Small intestine (tissue), 7 donors: ENCODE measurements around the gene MLX. TPM values are rescaled to one million over a fixed set of nuclear protein-coding genes. Genes with fewer than 3 reads are reported as not detected.

Experiments used
- DNase-seq, 2 donors: peaks; one replicate each; pipeline versions ENCODE4 v3.0.0 to v3.0.0-alpha.2; 2013
- FAIRE-seq: peaks from 2 replicates; lab custom pipeline; 2012; peaks lifted over from hg19 to GRCh38; lab: Jason Lieb, UNC
- H3K27ac ChIP-seq, 3 donors: one replicate each; pipeline ENCODE4 v1.5.1; 2013; ENCODE audit warnings: low read length in 2 of 3, mild to moderate bottlenecking in 2 of 3, control low read depth in 1 of 3, inconsistent platforms in 1 of 3, low read depth in 1 of 3, moderate library complexity in 1 of 3
- H3K27me3 ChIP-seq, 3 donors: one replicate each; pipeline ENCODE4 v1.6.1; 2013; ENCODE audit warnings: low read length in 3 of 3, inconsistent platforms in 1 of 3; ENCODE audit not compliant: control insufficient read depth in 3 of 3, insufficient read depth in 3 of 3
- H3K36me3 ChIP-seq, 3 donors: one replicate each; pipeline ENCODE4 v1.6.1; 2013; ENCODE audit warnings: low read length in 3 of 3, inconsistent platforms in 1 of 3, low read depth in 1 of 3, mild to moderate bottlenecking in 1 of 3, moderate library complexity in 1 of 3; ENCODE audit not compliant: control insufficient read depth in 3 of 3, insufficient read depth in 2 of 3
- H3K4me1 ChIP-seq, 3 donors: one replicate each; pipeline ENCODE4 v1.6.1; 2013; ENCODE audit warnings: low read length in 2 of 3, inconsistent platforms in 1 of 3, low read depth in 1 of 3, mild to moderate bottlenecking in 1 of 3, moderate library complexity in 1 of 3; ENCODE audit not compliant: control insufficient read depth in 3 of 3, insufficient read depth in 2 of 3
- H3K4me3 ChIP-seq, 3 donors: one replicate each; pipeline ENCODE4 v1.5.1; 2013; ENCODE audit warnings: low read length in 3 of 3, control low read depth in 1 of 3, inconsistent platforms in 1 of 3, low read depth in 1 of 3, mild to moderate bottlenecking in 1 of 3, moderate library complexity in 1 of 3
- H3K9me3 ChIP-seq, 2 donors: one replicate each; pipeline ENCODE4 v1.6.1; 2013; ENCODE audit warnings: low read depth in 1 of 2, low read length in 1 of 2; ENCODE audit not compliant: control insufficient read depth in 2 of 2, insufficient read depth in 1 of 2
- WGBS, 3 donors: extraction: QIAGEN DNeasy Blood & Tissue Kit; methylation state at CpG; one replicate each; pipeline ENCODE4 v1.1.7; 2013; 5-methylcytosine and 5-hydroxymethylcytosine counted together
- polyA plus RNA-seq, 4 donors: library from polyadenylated mRNA; stranded (reverse) in 3 of 4; unstranded in 1 of 4; fragments of 200-250 nt in 3 of 4; fragments of 120-200 nt in 1 of 4; gene quantifications; one replicate each; pipeline versions ENCODE4 v1.2.1 to v1.2.3, GENCODE V29; 2013
- donor health status: healthy with polysubstance abuse.
- donor health status: control.
- donor health status: control.
- donor health status: Bipolar disorder and iron deficiency.
- donor health status: healthy.

MLX gene
- polyA plus RNA-seq, 4 donors: 46.5 to 144 (median 89.4) TPM

- FAIRE-seq: no peak
- DNase-seq: no peak
- H3K9me3 ChIP-seq: no peaks in the 10 kb centered on the region
- 79 to 86% (median 84%) methylated on average over 3 of the region's 3 CpGs for WGBS, 3 donors
- no peak overlapping the region for H3K27ac ChIP-seq
- H3K27me3 ChIP-seq: no peaks in the 10 kb centered on the region
- H3K36me3 ChIP-seq: peaks cover 11 to 61% (median 38%) of the 10 kb centered on the region in 3 donors
- no peak overlapping the region for H3K4me3 ChIP-seq
- peaks cover 0 to 20% (median 0%) of the 10 kb centered on the region in 3 donors for H3K4me1 ChIP-seq
These were observed 7.6 kb downstream of the MLX start for GRCh38 chr17:42574463-42574862.

- FAIRE-seq (no peak), DNase-seq (no peak)
- Histone ChIP-seq H3K4me3 (peak overlapping the region in 2 of 3 donors; percentile 66 to 79), H3K27ac (peak overlapping the region in 2 of 3 donors; percentile 73 to 90), H3K9me3 (no peaks in the 10 kb centered on the region), H3K27me3 (no peaks in the 10 kb centered on the region), H3K36me3 (peaks cover 0 to 58% (median 25%) of the 10 kb centered on the region in 3 donors), H3K4me1 (peaks cover 0 to 14% (median 0%) of the 10 kb centered on the region in 3 donors)
- 0 to 5% (median 4%) methylated on average over 15 to 18 of the region's 18 CpGs for WGBS, 3 donors
These were observed 10.2 kb downstream of the MLX start for GRCh38 chr17:42577140-42577531.

- H3K4me1 ChIP-seq: peaks cover 0 to 14% (median 0%) of the 10 kb centered on the region in 3 donors
- no peaks in the 10 kb centered on the region for H3K27me3 ChIP-seq
- H3K27ac ChIP-seq: peak within 1 kb of the TSS; percentile 60 to 90 (median 73)
- peak; percentile 96 for DNase-seq
- 0 to 1% (median 0%) methylated on average over 50 to 52 of the region's 52 CpGs for WGBS, 3 donors
- peaks cover 0 to 57% (median 26%) of the 10 kb centered on the region in 3 donors for H3K36me3 ChIP-seq
- no peaks in the 10 kb centered on the region for H3K9me3 ChIP-seq
- no peak for FAIRE-seq
- peak within 1 kb of the TSS; percentile 46 to 79 (median 66) for H3K4me3 ChIP-seq
These were observed 10.8 kb downstream of the MLX start, which contains the start of gene PSMC3IP for GRCh38 chr17:42577532-42578281. Gene PSMC3IP, minus strand, starts transcription at chr17:42577729. Its CDS starts 43 bp downstream, at chr17:42577686.

GRCh38 chr17:42578282-42578869 is 11.5 kb downstream of the MLX start:
- H3K27me3 ChIP-seq: no peaks in the 10 kb centered on the region
- FAIRE-seq (no peak), DNase-seq (peak; percentile 63 to 83)
- H3K9me3 ChIP-seq: no peaks in the 10 kb centered on the region
- H3K27ac ChIP-seq: peak overlapping the region; percentile 60 to 90 (median 73)
- WGBS, 3 donors: 0 to 1% (median 1%) methylated on average over 17 to 20 of the region's 20 CpGs
- H3K36me3 ChIP-seq: peaks cover 4 to 53% (median 24%) of the 10 kb centered on the region in 3 donors
- peaks cover 0 to 14% (median 0%) of the 10 kb centered on the region in 3 donors for H3K4me1 ChIP-seq
- peak overlapping the region; percentile 46 to 79 (median 66) for H3K4me3 ChIP-seq

GRCh38 chr17:42579794-42580551 is 13.1 kb downstream of the MLX start:
- no peaks in the 10 kb centered on the region for H3K9me3 ChIP-seq
- WGBS, 3 donors: 46 to 57% (median 50%) methylated on average over 2 of the region's 2 CpGs
- H3K36me3 ChIP-seq: peaks cover 10 to 58% (median 21%) of the 10 kb centered on the region in 3 donors
- FAIRE-seq: no peak
- no peak for DNase-seq
- peaks cover 0 to 14% (median 0%) of the 10 kb centered on the region in 3 donors for H3K4me1 ChIP-seq
- H3K27me3 ChIP-seq: no peaks in the 10 kb centered on the region
- no peak overlapping the region for H3K4me3 ChIP-seq
- peak overlapping the region in 1 of 3 donors; percentile 29 for H3K27ac ChIP-seq

- no peaks in the 10 kb centered on the region for H3K9me3 ChIP-seq
- 92 to 96% (median 93%) methylated on average over 10 of the region's 10 CpGs for WGBS, 3 donors
- no peak overlapping the region for H3K27ac ChIP-seq
- no peak for FAIRE-seq
- no peak for DNase-seq
- H3K4me1 ChIP-seq: peaks cover 0 to 12% (median 0%) of the 10 kb centered on the region in 3 donors
- no peak overlapping the region for H3K4me3 ChIP-seq
- H3K36me3 ChIP-seq: peaks cover 16 to 64% (median 26%) of the 10 kb centered on the region in 3 donors
- H3K27me3 ChIP-seq: no peaks in the 10 kb centered on the region
These were observed 14.9 kb downstream of the MLX start for GRCh38 chr17:42581744-42582270.

- no peaks in the 10 kb centered on the region for H3K27me3 ChIP-seq
- no peaks in the 10 kb centered on the region for H3K4me1 ChIP-seq
- peaks cover 19 to 74% (median 35%) of the 10 kb centered on the region in 3 donors for H3K36me3 ChIP-seq
- H3K4me3 ChIP-seq: no peak overlapping the region
- 86 to 91% (median 88%) methylated on average over 8 to 9 of the region's 9 CpGs for WGBS, 3 donors
- H3K9me3 ChIP-seq: no peaks in the 10 kb centered on the region
- FAIRE-seq (no peak), DNase-seq (no peak)
- peak overlapping the region in 1 of 3 donors; percentile 17 for H3K27ac ChIP-seq
These were observed 18.0 kb downstream of the MLX start for GRCh38 chr17:42584880-42585279.

- no peaks in the 10 kb centered on the region for H3K9me3 ChIP-seq
- H3K4me3 ChIP-seq: no peak overlapping the region
- peaks cover 19 to 76% (median 35%) of the 10 kb centered on the region in 3 donors for H3K36me3 ChIP-seq
- FAIRE-seq: no peak
- DNase-seq: no peak
- H3K27me3 ChIP-seq: no peaks in the 10 kb centered on the region
- 20 to 26% (median 24%) methylated on average over 1 of the region's 1 CpG for WGBS, 3 donors
- peak overlapping the region in 1 of 3 donors; percentile 17 for H3K27ac ChIP-seq
- no peaks in the 10 kb centered on the region for H3K4me1 ChIP-seq
These were observed 18.5 kb downstream of the MLX start for GRCh38 chr17:42585353-42585752.
